PC-9 (cell line): ENCODE data around the gene TEPSIN. TPM values are rescaled to one million over a fixed set of nuclear protein-coding genes. Genes with fewer than 3 reads are reported as not detected.

Experiments used
- BruUV-seq: library from RNA; stranded (reverse); fragments of 400-500 nt; replicated peaks from 2 replicates; lab custom pipeline; 2021; lab: Mats Ljungman, UMichigan
- CTCF ChIA-PET: fragments of 300-600 bp; sonication (Branson Sonifier 250); formaldehyde crosslinking; loops from one replicate; lab custom pipeline; 2022; ENCODE audit warnings: antibody characterized with exemption; lab: Charles Lee
- POLR2A ChIA-PET: fragments of 300-600 bp; sonication (Branson Sonifier 250); formaldehyde crosslinking; loops from one replicate; lab custom pipeline; 2022; ENCODE audit warnings: antibody characterized with exemption; ENCODE audit not compliant: unreplicated experiment; lab: Charles Lee
- DNase-seq, 2 experiments: peaks; one replicate each; pipeline versions ENCODE4 v3.0.0 to v3.0.0-alpha.2; 2015 to 2022; ENCODE audit warnings: mixed read lengths in 1 of 2
- H2AFZ ChIP-seq: fragments of 200-600 bp; sonication (generic); 2 replicates; pipeline ENCODE4 v1.8.1; 2017; ENCODE audit warnings: antibody characterized with exemption
- H3F3A ChIP-seq: fragments of 200-600 bp; sonication (generic); 2 replicates; pipeline ENCODE4 v1.8.1; 2017; ENCODE audit warnings: antibody characterized with exemption, mild to moderate bottlenecking, low read depth; ENCODE audit not compliant: insufficient read depth
- H3K27ac ChIP-seq: fragments of 200-600 bp; sonication (generic); 2 replicates; pipeline ENCODE4 v1.6.1; 2016; ENCODE audit warnings: mixed run types
- H3K27me3 ChIP-seq: fragments of 200-600 bp; sonication (generic); 2 replicates; pipeline ENCODE4 v1.6.1; 2016; ENCODE audit warnings: low read depth, mixed run types; ENCODE audit not compliant: insufficient read depth
- H3K36me3 ChIP-seq: fragments of 200-600 bp; sonication (generic); 2 replicates; pipeline ENCODE4 v1.6.1; 2016; ENCODE audit warnings: low read depth, mixed run types
- H3K4me1 ChIP-seq: fragments of 200-600 bp; sonication (generic); replicated peaks from 2 replicates; pipeline ENCODE4 v1.6.1; 2016; ENCODE audit warnings: mixed run types; ENCODE audit not compliant: insufficient read depth
- H3K4me2 ChIP-seq: fragments of 200-600 bp; sonication (generic); 2 replicates; pipeline ENCODE4 v1.6.1; 2017; ENCODE audit warnings: mixed run types
- H3K4me3 ChIP-seq: fragments of 200-600 bp; sonication (generic); 2 replicates; pipeline ENCODE4 v1.6.1; 2016; ENCODE audit warnings: mixed run types
- H3K79me2 ChIP-seq: fragments of 200-600 bp; sonication (generic); 2 replicates; pipeline ENCODE4 v1.6.1; 2017; ENCODE audit warnings: low read depth, mixed run types
- H3K9me2 ChIP-seq: fragments of 200-600 bp; sonication (generic); 2 replicates; pipeline ENCODE4 v1.8.1; 2017; ENCODE audit warnings: mild to moderate bottlenecking; ENCODE audit not compliant: insufficient read depth
- H3K9me3 ChIP-seq: fragments of 200-600 bp; sonication (generic); 2 replicates; pipeline ENCODE4 v1.8.1; 2016; ENCODE audit warnings: low read depth; ENCODE audit not compliant: insufficient read depth
- H4K20me1 ChIP-seq: fragments of 200-600 bp; sonication (generic); 2 replicates; pipeline ENCODE4 v1.8.1; 2017; ENCODE audit not compliant: insufficient read depth
- CTCF ChIP-seq: fragments of 200-600 bp; sonication (generic); conservative IDR thresholded peaks from 2 replicates; pipeline ENCODE4 v1.6.1; 2017; ENCODE audit warnings: mixed run types, antibody characterized with exemption, mild to moderate bottlenecking, moderate library complexity
- EZH2 ChIP-seq: fragments of 200-600 bp; sonication (generic); IDR thresholded peaks from 2 replicates; pipeline ENCODE4 v1.8.0; 2017; ENCODE audit warnings: antibody characterized with exemption, low read depth
- intact Hi-C: fragments of 100-400 bp; cut with micrococcal nuclease; formaldehyde crosslinking; loops from one replicate; pipeline ENCODE4 v1.10.0; 2022; ENCODE audit not compliant: unreplicated experiment
- total RNA-seq: library from RNA; stranded (reverse); gene quantifications from 2 replicates; pipeline ENCODE4 v1.2.3, GENCODE V29; 2021

Gene TEPSIN
- total RNA-seq, 1 experiment from 2014 or later, result 35.0 TPM

- ChIA-PET POLR2A (no interaction called here), CTCF (no interaction called here)
- no peaks in the 10 kb centered on the region for H3K4me1 ChIP-seq
- no peaks in the 10 kb centered on the region for H3K27me3 ChIP-seq
- no peak for DNase-seq
- no peaks in the 10 kb centered on the region for H3F3A ChIP-seq
- intact Hi-C loops, result no loop called here
- H3K9me3 ChIP-seq, result no peaks in the 10 kb centered on the region
- H4K20me1 ChIP-seq, result peaks cover 23% of the 10 kb centered on the region
- no peak overlapping the region for H3K27ac ChIP-seq
- TF ChIP-seq CTCF (no peak), EZH2 (no peak)
- no peak overlapping the region for H3K4me3 ChIP-seq
- no peak overlapping the region for H3K4me2 ChIP-seq
- H3K36me3 ChIP-seq, result no peaks in the 10 kb centered on the region
- H3K79me2 ChIP-seq, result peaks cover 25% of the 10 kb centered on the region
- BruUV-seq, result no TSS peak
- no peaks in the 10 kb centered on the region for H3K9me2 ChIP-seq
- H2AFZ ChIP-seq, result no peak overlapping the region
Observed at GRCh38 chr17:81287152-81287551, 48.3 kb upstream of the TEPSIN start.

GRCh38 chr17:81286491-81287145 lies 47.8 kb upstream of the TEPSIN start:
- BruUV-seq, result no TSS peak
- H3K79me2 ChIP-seq, result peaks cover 22% of the 10 kb centered on the region
- TF ChIP-seq EZH2, result no peak
- no peak for TF ChIP-seq CTCF

GRCh38 chr17:81285894-81286293 lies 47.0 kb upstream of the TEPSIN start:
- H3K79me2 ChIP-seq, result peaks cover 16% of the 10 kb centered on the region
- no peak overlapping the region for H3K27ac ChIP-seq
- no peaks in the 10 kb centered on the region for H3F3A ChIP-seq
- POLR2A ChIA-PET, result no interaction called here
- H3K4me2 ChIP-seq, result no peak overlapping the region
- TF ChIP-seq CTCF (no peak), EZH2 (no peak)
- H4K20me1 ChIP-seq, result peaks cover 20% of the 10 kb centered on the region
- CTCF ChIA-PET, result no interaction called here
- no peaks in the 10 kb centered on the region for H3K27me3 ChIP-seq
- H3K4me1 ChIP-seq, result no peaks in the 10 kb centered on the region
- no peak overlapping the region for H2AFZ ChIP-seq
- H3K4me3 ChIP-seq, result no peak overlapping the region
- no peaks in the 10 kb centered on the region for H3K9me2 ChIP-seq
- no peak for DNase-seq
- intact Hi-C loops, result no loop called here
- BruUV-seq, result no TSS peak
- no peaks in the 10 kb centered on the region for H3K9me3 ChIP-seq
- no peaks in the 10 kb centered on the region for H3K36me3 ChIP-seq

More at GRCh38 chr17:81286491-81287145, 47.8 kb upstream of the TEPSIN start:
- Histone ChIP-seq H3K4me1 (no peaks in the 10 kb centered on the region), H3K4me3 (no peak overlapping the region), H3K27ac (no peak overlapping the region), H3K36me3 (no peaks in the 10 kb centered on the region), H3K27me3 (no peaks in the 10 kb centered on the region), H2AFZ (no peak overlapping the region), H3K9me2 (no peaks in the 10 kb centered on the region), H3K4me2 (no peak overlapping the region), H4K20me1 (peaks cover 23% of the 10 kb centered on the region), H3F3A (no peaks in the 10 kb centered on the region), H3K9me3 (no peaks in the 10 kb centered on the region)
- POLR2A ChIA-PET, result no interaction called here
- CTCF ChIA-PET, result no interaction called here
- intact Hi-C loops, result no loop called here
- no peak for DNase-seq
